Measurements from ENCODE around the gene RASGRP3.

Gene RASGRP3

DNA sequence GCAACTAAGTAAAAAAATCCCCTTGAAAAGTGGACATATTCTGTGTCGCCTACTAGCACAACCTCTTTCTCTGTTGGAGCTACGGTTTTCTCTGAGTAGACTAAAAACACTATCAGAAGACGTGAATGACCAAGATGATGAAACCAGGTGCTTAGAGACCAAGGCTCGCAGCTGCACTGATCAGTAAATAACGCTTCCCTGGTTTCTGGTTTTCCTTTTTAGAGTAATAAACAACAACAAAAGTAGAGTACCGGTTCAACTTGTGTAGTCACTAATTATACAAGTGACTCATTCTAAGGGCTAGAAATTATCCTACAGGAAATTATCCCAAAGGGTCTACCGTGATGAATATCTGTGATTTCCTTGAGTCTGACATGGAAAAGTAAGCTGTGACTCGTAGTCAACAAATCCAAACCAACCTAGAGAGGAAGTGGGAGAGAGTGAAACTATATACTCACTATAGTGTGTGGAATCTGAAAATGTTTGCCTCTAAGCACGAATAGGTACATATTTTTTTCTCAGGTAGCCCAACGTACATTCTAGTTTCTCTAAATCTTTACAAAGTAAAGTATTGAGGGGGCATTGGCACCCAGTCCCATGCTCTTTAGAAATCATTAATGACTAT is 17.8 kb downstream of the RASGRP3 start:
- no peak for TF ChIP-seq GATA3 (IDR thresholded peaks at IDR 0.05; ENCODE audit: low read depth, low read length)
- TF ChIP-seq GATA2 (IDR thresholded peaks at IDR 0.05; ENCODE audit: low read depth, low read length): no peak

DNA sequence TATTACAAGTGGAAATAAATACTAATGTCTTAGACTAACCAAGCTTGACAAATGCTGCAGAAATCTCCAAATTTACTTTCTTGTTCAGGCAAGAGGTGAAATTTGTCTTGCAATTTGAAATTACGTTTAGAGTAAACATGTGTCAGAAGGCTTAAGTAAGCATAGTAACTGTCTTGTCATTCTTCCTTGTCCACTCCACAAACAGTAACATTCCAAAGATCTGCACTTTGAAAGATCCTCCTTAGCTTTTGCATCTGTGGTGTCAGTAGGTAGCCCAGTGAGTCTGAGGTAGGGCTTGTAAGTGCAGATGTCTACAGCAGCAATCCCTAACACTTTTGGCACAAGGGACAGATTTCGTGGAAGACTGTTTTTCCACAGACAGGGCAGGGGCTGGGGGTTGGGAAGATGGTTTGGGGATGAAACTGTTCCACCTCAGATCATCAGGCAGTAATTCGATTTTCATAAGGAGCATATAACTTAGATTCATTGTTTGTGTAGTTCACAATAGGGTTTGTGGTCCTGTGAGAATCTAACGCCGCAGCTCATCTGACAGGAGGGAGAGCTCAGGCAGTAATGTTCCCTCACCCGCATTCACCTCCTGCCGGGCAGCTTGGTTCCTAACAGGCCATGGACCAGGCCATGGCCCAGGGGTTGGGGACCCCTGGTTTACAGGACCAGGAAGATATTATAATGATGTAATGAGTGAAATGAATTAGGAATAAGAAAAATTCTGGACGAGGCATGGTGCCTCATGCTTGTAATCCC is 18.6 kb downstream of the RASGRP3 start:
- TF ChIP-seq GATA2 (IDR thresholded peaks at IDR 0.05; ENCODE audit: low read depth, low read length) (no peak), GATA3 (IDR thresholded peaks at IDR 0.05; ENCODE audit: low read depth, low read length) (no peak)

DNA sequence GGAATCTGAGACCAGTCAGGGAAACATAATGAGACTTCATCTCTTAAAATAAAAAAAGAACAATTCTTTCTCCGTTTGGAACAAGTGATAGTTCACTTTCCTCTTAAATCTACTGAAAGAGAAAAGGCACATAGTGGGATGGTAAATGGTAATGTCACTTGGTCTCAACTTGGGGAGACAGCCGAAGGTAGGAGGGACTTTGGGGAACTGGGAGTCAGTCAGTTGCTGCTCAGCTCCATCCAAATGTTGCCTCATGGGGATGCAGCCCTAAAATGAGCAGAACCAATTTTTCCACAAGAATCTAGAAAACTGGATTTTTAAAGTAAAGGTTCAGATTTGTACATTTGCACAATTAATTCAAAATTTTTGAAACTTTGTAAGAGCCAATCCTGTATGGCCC is 19.2 kb downstream of the RASGRP3 start:
- TF ChIP-seq GATA3 (IDR thresholded peaks at IDR 0.05; ENCODE audit: low read depth, low read length): no peak
- TF ChIP-seq GATA2 (IDR thresholded peaks at IDR 0.05; ENCODE audit: low read depth, low read length): no peak

DNA sequence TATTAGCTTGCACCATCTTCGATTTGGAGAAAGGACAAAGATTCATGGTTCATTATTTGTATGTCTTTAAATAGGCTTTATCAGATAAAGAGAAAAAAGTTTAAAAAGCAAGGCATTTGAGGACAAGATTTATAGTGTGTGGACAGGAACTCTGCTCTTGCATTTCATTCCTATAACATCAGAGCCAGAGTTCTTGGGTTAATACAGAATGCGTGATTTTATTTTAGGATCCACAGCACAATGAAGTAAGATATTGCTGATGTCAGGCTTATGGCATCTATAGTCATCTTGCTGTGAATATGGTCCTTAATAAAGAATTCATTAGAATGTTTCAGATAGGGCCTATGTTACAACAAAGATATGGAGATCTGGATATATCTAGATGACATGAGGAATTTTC is 19.7 kb downstream of the RASGRP3 start:
- no peak for TF ChIP-seq GATA3 (IDR thresholded peaks at IDR 0.05; ENCODE audit: low read depth, low read length)
- TF ChIP-seq GATA2 (IDR thresholded peaks at IDR 0.05; ENCODE audit: low read depth, low read length): no peak

DNA sequence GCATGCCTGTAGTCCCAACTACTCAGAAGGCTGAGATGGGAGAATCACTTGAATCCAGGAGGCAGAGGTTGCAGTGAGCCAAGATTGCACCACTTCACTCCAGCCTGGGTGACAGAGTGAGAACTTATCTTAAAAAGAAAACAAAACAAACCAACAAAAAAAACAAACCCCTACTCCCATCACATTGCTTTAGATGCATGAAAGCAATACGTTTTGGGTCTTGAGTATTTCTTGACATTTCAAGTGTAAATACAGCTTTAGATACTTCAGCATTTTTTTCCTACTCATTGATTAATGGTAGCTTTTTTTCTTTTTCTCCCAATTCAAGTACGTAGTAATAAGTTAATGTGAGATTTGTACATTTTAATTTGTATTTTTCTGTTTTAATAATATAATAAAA is 20.3 kb downstream of the RASGRP3 start:
- TF ChIP-seq GATA2 (IDR thresholded peaks at IDR 0.05; ENCODE audit: low read depth, low read length) (no peak), GATA3 (IDR thresholded peaks at IDR 0.05; ENCODE audit: low read depth, low read length) (no peak)

DNA sequence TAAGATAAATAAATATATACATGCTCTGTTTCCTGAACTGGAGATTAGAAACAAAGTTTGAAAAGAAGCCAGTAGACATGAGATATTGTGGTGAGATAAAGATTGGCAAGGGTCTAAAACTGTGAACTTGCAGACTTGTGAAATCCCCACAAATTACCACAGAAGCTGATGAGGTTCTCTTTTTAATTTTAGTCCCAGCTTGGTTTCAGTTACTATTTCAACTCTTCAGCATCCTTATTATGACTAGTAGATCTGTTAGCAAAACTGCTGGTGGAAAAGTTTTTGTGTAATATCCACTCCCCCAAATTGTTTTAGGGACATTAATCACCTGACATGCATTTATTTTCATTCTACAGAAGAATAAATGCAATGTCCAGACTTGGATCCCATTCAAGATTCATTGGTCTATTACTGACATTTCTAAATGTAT is 20.8 kb downstream of the RASGRP3 start:
- TF ChIP-seq GATA3 (IDR thresholded peaks at IDR 0.05; ENCODE audit: low read depth, low read length) (no peak), GATA2 (IDR thresholded peaks at IDR 0.05; ENCODE audit: low read depth, low read length) (no peak)

DNA sequence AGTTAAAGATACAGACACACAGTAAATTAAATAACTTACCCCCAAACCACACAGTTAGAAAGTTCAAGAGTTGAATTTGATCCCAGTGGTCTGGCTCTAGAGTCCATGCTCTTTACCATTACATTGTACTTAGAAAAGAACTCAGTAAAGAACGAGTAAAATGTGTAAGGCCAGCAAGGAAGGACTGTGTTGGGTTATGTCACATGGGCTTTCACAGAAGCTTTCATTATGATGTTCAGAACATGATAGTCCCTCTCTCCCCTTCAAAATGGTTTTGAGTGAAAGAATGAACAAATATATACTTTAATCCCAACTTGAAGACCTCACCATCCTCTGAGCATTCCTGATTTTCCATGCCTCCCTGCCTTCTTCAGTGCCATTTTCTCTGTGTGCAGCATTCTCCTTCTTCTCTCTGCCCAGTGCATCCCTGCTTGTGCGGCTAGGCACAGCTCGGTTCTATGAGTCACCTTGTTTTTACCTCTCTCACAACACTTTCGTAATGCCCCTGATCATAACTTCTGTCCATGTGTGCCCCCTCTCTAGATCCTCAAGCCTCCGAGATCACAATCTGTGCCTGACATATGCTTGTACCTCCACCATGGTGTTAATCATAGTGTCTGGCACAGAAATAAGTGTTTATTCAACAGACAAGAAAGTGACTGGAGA is 22.0 kb downstream of the RASGRP3 start:
- no peak for TF ChIP-seq GATA2 (IDR thresholded peaks at IDR 0.05; ENCODE audit: low read depth, low read length)
- TF ChIP-seq GATA3 (IDR thresholded peaks at IDR 0.05; ENCODE audit: low read depth, low read length): no peak

DNA sequence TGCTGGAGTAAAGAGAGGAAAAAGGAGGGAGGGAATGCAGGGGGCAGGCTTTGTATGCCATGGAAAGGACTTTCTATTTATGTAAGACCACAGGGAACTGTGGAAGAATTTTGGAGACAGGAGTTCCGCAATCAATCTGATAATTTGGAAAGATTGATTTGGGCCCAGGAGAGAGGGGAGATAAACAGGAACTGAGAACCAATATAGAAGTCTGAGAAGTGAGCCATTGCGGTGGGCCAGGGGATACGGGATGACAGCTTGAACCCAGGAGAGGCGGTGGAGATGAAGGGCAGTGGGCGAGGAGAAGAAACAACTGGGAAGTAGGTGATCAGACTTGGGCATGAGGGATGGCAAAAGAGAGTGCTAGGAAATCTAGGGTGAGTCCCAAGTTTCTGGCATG is 23.7 kb downstream of the RASGRP3 start:
- TF ChIP-seq GATA3 (IDR thresholded peaks at IDR 0.05; ENCODE audit: low read depth, low read length): no peak
- TF ChIP-seq GATA2 (IDR thresholded peaks at IDR 0.05; ENCODE audit: low read depth, low read length): no peak

DNA sequence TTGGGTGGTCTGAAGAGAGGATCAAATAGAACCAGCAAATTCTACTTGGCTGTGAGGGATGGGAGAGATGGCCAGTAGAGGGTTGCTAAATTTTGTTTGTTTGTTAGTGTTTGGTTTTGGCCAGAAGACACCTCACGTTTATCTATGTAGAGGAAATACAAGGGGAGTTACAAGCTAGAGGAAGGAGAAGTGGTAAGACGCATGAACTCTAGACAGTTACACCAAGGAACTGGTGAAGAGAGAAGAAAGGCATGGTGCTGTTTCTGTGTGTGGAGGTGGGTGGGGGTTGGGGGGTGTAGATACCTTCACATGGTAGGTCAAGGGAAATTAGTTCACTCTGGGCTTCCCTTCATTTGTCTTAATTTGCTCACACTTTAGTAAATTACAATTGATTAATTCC is 25.6 kb downstream of the RASGRP3 start:
- TF ChIP-seq GATA3 (IDR thresholded peaks at IDR 0.05; ENCODE audit: low read depth, low read length): no peak
- TF ChIP-seq GATA2 (IDR thresholded peaks at IDR 0.05; ENCODE audit: low read depth, low read length): no peak

DNA sequence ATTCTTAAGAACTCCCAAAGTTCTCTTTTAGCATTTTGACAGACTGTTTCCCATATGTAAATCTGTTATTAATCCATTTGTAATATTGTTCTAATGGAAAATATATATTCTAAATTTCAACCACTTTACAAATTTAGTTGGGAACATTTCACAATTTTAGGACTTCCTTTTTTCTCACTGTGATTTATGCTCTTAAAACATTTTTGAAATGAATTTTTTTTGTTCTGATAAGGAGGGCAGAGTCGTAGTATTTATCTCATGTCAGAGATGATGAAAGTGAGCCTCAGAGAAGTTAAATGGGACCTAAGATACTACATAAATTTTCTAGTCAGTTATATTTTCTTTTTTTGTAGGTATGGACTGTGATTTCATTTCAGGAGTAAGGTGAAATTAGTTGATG is 26.6 kb downstream of the RASGRP3 start:
- TF ChIP-seq GATA3 (IDR thresholded peaks at IDR 0.05; ENCODE audit: low read depth, low read length) (no peak), GATA2 (IDR thresholded peaks at IDR 0.05; ENCODE audit: low read depth, low read length) (no peak)

DNA sequence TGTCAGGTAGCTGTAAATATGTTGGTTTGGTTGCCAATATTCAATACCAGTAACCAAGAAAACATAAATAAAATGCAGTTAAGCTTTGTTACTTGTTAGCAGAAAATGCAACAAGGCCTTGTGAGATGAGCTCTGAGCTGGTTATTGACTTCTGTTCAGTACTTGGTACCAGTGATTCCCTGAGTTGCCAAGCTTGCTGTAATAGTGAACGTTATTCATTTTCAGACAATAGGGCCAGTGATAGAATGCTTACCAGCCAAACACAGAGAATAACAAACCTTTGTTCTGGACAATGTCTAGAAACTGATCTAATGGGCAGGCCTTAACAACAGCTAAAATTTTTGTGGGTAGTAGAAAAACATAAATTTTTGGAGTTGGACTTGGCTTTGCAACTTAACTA is 29.5 kb downstream of the RASGRP3 start:
- TF ChIP-seq GATA2 (IDR thresholded peaks at IDR 0.05; ENCODE audit: low read depth, low read length): no peak
- no peak for TF ChIP-seq GATA3 (IDR thresholded peaks at IDR 0.05; ENCODE audit: low read depth, low read length)

DNA sequence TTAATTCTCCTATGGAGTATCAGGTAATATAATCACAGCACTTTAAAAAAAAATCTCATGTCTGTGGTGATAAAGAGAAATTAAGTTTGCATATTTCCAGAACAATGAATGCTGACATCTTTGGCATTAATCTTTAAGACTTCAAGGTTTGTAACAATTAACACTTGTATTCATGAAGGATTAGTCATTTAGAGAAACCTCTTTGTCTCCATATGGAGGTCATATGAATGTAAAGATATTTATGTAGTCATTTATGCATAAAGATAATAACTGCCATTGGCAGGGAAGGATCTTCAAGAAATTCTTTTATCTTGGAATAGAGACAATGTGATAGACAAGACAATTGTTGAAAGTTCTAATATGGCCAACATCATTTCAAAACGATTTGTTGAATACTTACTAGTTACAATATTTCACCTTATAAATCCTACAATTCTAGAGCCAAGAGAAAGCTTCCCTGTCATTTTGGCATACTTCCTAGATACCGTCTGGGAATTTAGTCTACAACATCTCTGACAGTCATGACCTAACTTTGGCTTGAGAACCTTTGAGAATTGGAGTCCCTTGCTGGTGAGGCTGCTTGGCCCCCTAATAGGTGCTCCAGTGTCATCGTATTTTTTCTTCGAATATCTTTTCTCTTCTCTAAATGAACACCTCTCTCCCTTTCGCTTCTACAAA is 33.6 kb downstream of the RASGRP3 start:
- no peak for TF ChIP-seq GATA2 (IDR thresholded peaks at IDR 0.05; ENCODE audit: low read depth, low read length)
- no peak for TF ChIP-seq GATA3 (IDR thresholded peaks at IDR 0.05; ENCODE audit: low read depth, low read length)

DNA sequence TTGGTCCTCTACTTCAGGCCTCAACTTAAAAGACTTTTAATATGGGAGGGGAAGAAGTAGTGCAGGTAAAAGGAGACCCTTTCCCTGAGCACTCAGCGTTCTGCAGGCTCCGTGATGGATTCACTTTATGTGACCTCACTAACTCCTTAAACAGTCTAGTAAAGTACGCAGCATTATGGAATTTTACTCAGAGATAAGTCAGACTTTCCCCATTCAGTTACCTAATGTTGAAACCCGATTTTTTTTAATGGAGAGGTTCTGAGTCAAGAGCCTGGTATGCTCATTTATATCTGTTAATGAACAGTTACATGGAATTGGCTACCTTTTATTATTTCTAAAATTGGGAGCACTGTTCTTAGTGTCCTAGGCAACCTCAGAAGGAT is 34.1 kb downstream of the RASGRP3 start:
- TF ChIP-seq GATA2 (IDR thresholded peaks at IDR 0.05; ENCODE audit: low read depth, low read length): no peak
- no peak for TF ChIP-seq GATA3 (IDR thresholded peaks at IDR 0.05; ENCODE audit: low read depth, low read length)

DNA sequence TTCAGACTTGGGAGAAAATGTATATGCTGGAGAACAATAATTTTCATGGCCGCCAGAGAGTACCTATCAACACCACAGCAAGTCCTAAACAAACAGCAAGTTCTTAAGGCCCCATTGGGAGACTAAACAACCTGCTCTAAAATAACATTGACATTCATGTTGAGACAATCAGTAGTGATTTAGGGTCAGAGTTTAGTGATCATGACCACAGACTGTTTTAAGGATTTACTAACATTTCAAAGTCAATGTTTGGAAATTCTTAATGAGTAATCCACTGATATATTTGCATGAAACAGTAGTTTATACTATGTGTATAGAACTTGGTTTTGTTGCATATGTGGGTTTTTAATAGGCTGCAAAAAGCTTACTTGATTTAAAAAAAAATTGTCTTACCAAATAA is 34.7 kb downstream of the RASGRP3 start:
- no peak for TF ChIP-seq GATA2 (IDR thresholded peaks at IDR 0.05; ENCODE audit: low read depth, low read length)
- TF ChIP-seq GATA3 (IDR thresholded peaks at IDR 0.05; ENCODE audit: low read depth, low read length): no peak

Data from SH-SY5Y (cell line).